Measurements from ENCODE around the gene PRMT5.
A peak's percentile ranks its signal among the peaks of the same experiment; 100 is the strongest.

The PRMT5 gene

DNA sequence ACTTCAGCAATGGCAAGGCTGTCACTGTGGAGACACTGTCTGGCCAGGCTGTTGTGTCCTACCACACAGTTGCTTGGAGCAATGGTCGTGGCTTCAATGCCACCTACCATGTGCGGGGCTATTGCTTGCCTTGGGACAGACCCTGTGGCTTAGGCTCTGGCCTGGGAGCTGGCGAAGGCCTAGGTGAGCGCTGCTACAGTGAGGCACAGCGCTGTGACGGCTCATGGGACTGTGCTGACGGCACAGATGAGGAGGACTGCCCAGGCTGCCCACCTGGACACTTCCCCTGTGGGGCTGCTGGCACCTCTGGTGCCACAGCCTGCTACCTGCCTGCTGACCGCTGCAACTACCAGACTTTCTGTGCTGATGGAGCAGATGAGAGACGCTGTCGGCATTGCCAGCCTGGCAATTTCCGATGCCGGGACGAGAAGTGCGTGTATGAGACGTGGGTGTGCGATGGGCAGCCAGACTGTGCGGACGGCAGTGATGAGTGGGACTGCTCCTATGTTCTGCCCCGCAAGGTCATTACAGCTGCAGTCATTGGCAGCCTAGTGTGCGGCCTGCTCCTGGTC lies 53.3 kb downstream of the PRMT5 start:
- no peak for DNase-seq (ENCODE audit: low read depth)

DNA sequence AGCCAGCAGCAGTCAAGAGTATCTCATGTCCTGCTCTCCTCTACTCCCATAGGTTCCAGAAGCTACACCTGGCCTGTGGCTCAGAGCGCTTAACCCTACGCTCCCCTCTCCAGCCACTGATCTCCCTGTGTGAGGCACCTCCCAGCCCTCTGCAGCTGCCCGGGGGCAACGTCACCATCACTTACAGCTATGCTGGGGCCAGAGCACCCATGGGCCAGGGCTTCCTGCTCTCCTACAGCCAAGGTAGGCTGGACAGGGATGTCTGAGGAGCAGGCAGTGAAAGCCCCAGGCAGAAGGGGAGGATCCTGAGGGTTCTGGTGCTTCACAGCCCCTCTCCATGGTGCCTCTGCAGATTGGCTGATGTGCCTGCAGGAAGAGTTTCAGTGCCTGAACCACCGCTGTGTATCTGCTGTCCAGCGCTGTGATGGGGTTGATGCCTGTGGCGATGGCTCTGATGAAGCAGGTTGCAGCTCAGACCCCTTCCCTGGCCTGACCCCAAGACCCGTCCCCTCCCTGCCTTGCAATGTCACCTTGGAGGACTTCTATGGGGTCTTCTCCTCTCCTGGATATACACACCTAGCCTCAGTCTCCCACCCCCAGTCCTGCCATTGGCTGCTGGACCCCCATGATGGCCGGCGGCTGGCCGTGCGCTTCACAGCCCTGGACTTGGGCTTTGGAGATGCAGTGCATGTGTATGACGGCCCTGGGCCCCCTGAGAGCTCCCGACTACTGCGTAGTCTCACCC lies 54.0 kb downstream of the PRMT5 start:
- no peak for DNase-seq (ENCODE audit: low read depth)

- DNase-seq (ENCODE audit: low read depth), result no peak
Measured at GRCh38 chr14:22872833-22873520, 56.2 kb downstream of the PRMT5 start.

DNA sequence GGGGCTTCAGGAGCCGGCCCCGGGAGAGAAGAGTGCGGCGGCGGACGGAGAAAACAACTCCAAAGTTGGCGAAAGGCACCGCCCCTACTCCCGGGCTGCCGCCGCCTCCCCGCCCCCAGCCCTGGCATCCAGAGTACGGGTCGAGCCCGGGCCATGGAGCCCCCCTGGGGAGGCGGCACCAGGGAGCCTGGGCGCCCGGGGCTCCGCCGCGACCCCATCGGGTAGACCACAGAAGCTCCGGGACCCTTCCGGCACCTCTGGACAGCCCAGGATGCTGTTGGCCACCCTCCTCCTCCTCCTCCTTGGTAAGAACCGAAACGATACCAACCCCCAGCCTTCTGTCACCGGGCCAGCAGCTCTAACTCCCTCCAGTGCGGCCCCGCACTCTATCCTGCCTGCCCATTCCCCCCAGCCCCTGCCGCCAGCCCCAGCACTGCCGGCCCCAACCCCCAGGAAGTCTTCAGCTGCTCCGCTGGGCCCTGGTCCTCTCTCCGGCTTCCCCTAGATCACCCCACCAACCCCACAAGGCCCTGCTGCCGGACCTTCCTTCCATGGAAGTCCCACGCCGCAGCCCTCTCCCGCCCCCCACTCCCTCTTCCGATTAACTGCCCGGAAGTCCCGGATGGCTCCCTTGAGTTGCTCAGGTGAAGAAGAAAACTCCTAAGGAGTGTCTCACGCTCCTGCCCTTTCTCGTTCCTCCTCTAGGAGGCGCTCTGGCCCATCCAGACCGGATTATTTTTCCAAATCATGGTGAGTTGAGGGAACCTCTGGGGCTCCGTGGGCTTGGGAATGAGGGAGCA lies 56.9 kb downstream of the PRMT5 start:
- peak; percentile 66 for DNase-seq (ENCODE audit: low read depth)

- DNase-seq (ENCODE audit: low read depth), result peak; percentile 63
Measured at GRCh38 chr14:22871224-22872032, 57.7 kb downstream of the PRMT5 start, which contains the start of gene LRP10. Gene LRP10 (plus strand): TSS chr14:22871740. CDS start chr14:22872304, 564 bp downstream.

- DNase-seq (ENCODE audit: low read depth), result no peak
Measured at GRCh38 chr14:22870811-22871223, 58.4 kb downstream of the PRMT5 start.

Measured in activated T-cell treated with anti-CD3 and anti-CD28 coated beads for 1 hour (primary cell).